Testis (tissue), 3 donors: Measurements from ENCODE around the gene POLDIP2. TPM values are rescaled to one million over a fixed set of nuclear protein-coding genes. Genes with fewer than 3 reads are reported as not detected.

Experiments
- DNase-seq: peaks from one replicate; pipeline ENCODE4 v3.0.0-alpha.2; 2019
- H3K27ac ChIP-seq, 2 donors: fragments of 200-600 bp; sonication (generic); one replicate each; pipeline ENCODE4 v1.5.1; 2019
- H3K27me3 ChIP-seq: fragments of 200-600 bp; sonication (generic); one replicate; pipeline ENCODE4 v1.5.1; 2019
- H3K36me3 ChIP-seq: fragments of 200-600 bp; sonication (generic); one replicate; pipeline ENCODE4 v1.5.1; 2017; ENCODE audit warnings: low read depth; ENCODE audit errors: missing control alignments
- H3K4me1 ChIP-seq: fragments of 200-600 bp; sonication (generic); one replicate; pipeline ENCODE4 v1.5.1; 2019
- H3K4me3 ChIP-seq, 2 donors: fragments of 200-600 bp; sonication (generic); one replicate each; pipeline ENCODE4 v1.5.1; 2017 to 2019
- H3K9me3 ChIP-seq: fragments of 200-600 bp; sonication (generic); one replicate; pipeline ENCODE4 v1.5.1; 2017
- CTCF ChIP-seq, 3 experiments: fragments of 450-650 bp in 2 of 3; fragments of 200-600 bp in 1 of 3; sonication (generic) in 1 of 3; IDR thresholded peaks; one replicate each; pipeline ENCODE4 v1.5.1; 2016 to 2019; ENCODE audit warnings: antibody characterized with exemption in 3 of 3, mild to moderate bottlenecking in 2 of 3, moderate library complexity in 1 of 3
- POLR2A ChIP-seq: fragments of 450-650 bp; IDR thresholded peaks from one replicate; pipeline ENCODE4 v1.6.1; 2017; ENCODE audit warnings: antibody characterized with exemption, mild to moderate bottlenecking, moderate library complexity
- WGBS, 2 donors: methylation state at CpG; one replicate each; pipeline ENCODE4 v1.1.5; 2018; 5-methylcytosine and 5-hydroxymethylcytosine counted together
- intact Hi-C: fragments of 100-400 bp; cut with DNase I; formaldehyde crosslinking; loops from one replicate; pipeline ENCODE4 v1.15.1; 2023; ENCODE audit warnings: low total_unique reads
- microRNA-seq, 2 donors: library from miRNA; unstranded; fragments of <30 nt; microRNA quantifications; one replicate each; pipeline ENCODE4, GENCODE V29; 2016; ENCODE audit warnings: borderline number of aligned reads in 2 of 2, borderline replicate concordance in 1 of 2
- polyA plus RNA-seq: library from polyadenylated mRNA; stranded (reverse); fragments of 350-450 nt; fragmentation: Illumina TruSeq; extraction: RNeasy Lipid Tissue Mini Kit (QIAGEN cat#74804); gene quantifications from one replicate; pipeline ENCODE4 v1.2.3, GENCODE V29; 2014; ENCODE audit warnings: low read depth, low replicate concordance; ENCODE audit not compliant: insufficient read depth
- total RNA-seq, 2 donors: library from RNA; depleted of rRNA; stranded (reverse); fragments of >200 nt; gene quantifications; one replicate each; pipeline ENCODE4 v1.2.3, GENCODE V29; 2016

The POLDIP2 gene
- total and polyA plus RNA-seq, 3 donors from 2014 or later = 139 to 154 (median 143) TPM

GRCh38 chr17:28306954-28307401, 50.3 kb downstream of the POLDIP2 start:
- no peaks in the 10 kb centered on the region for H3K27me3 ChIP-seq
- no peak for TF ChIP-seq CTCF (IDR thresholded peaks at IDR 0.05)
- TF ChIP-seq POLR2A = no peak
- no peaks in the 10 kb centered on the region for H3K9me3 ChIP-seq
- H3K27ac ChIP-seq = peak overlapping the region in 1 of 2 donors; percentile 73
- 35 to 54% methylated on average over 15 to 38 of the region's 38 CpGs for WGBS, 2 donors
- DNase-seq = peak; percentile 43
- intact Hi-C loops = no loop called here
- H3K36me3 ChIP-seq = no peaks in the 10 kb centered on the region
- H3K4me1 ChIP-seq = no peaks in the 10 kb centered on the region
- peak overlapping the region; percentile 9 to 59 for H3K4me3 ChIP-seq

GRCh38 chr17:28298449-28298848, 58.9 kb downstream of the POLDIP2 start:
- Histone ChIP-seq H3K36me3 (no peaks in the 10 kb centered on the region), H3K27ac (peak overlapping the region in 1 of 2 donors; percentile 64), H3K4me1 (peaks cover 10% of the 10 kb centered on the region), H3K4me3 (no peak overlapping the region), H3K9me3 (no peaks in the 10 kb centered on the region), H3K27me3 (no peaks in the 10 kb centered on the region)
- no peak for TF ChIP-seq POLR2A
- TF ChIP-seq CTCF (IDR thresholded peaks at IDR 0.05) = no peak
- peak; percentile 87 for DNase-seq
- intact Hi-C loops = no loop called here
- WGBS, 2 donors = 34 to 41% methylated on average over 3 of the region's 3 CpGs

Small RNA genes lying within 50 kb of the gene (microRNA-seq; reads per million reads assigned to microRNA genes)
- 1.4 to 2.1 reads per million in 2 donors for gene MIR4723

Other genes starting within 250 kb of the POLDIP2 start
- 100 to 1,000 TPM; 118 to 139 TPM for gene TMEM97, start 38.3 kb downstream of the POLDIP2 start, total RNA-seq
- 108 TPM for gene TMEM97, start 38.3 kb downstream of the POLDIP2 start, polyA plus RNA-seq
- gene IFT20, start 22.1 kb downstream of the POLDIP2 start, total RNA-seq = 10 to 100 TPM; 79.8 to 94.8 TPM
- gene IFT20, start 22.1 kb downstream of the POLDIP2 start, polyA plus RNA-seq = 104 TPM
- 10 to 100 TPM; 42.9 to 65.7 TPM for gene TNFAIP1, start 21.8 kb downstream of the POLDIP2 start, total RNA-seq
- 41.8 TPM for gene TNFAIP1, start 21.8 kb downstream of the POLDIP2 start, polyA plus RNA-seq
- not detected for gene SEBOX, start 7.7 kb upstream of the POLDIP2 start, total RNA-seq
- not detected for gene SEBOX, start 7.7 kb upstream of the POLDIP2 start, polyA plus RNA-seq
- 10 to 100 TPM in 1 of 2 donors, 1 to 10 TPM in 1; 9.7 to 57.9 TPM for gene VTN, start 12.8 kb upstream of the POLDIP2 start, total RNA-seq
- 6.5 TPM for gene VTN, start 12.8 kb upstream of the POLDIP2 start, polyA plus RNA-seq
- gene SARM1, start 14.2 kb upstream of the POLDIP2 start, total RNA-seq = 10 to 100 TPM; 18.6 to 19.9 TPM
- gene SARM1, start 14.2 kb upstream of the POLDIP2 start, polyA plus RNA-seq = 6.6 TPM
- 10 to 100 TPM; 13.5 to 13.7 TPM for gene SLC46A1, start 48.7 kb upstream of the POLDIP2 start, total RNA-seq
- 7.5 TPM for gene SLC46A1, start 48.7 kb upstream of the POLDIP2 start, polyA plus RNA-seq
- gene SLC13A2, start 116.1 kb upstream of the POLDIP2 start, total RNA-seq = under 1 TPM; 0.79 to 0.93 TPM
- gene SLC13A2, start 116.1 kb upstream of the POLDIP2 start, polyA plus RNA-seq = 0.44 TPM
- under 1 TPM; 0.24 to 0.50 TPM for gene FOXN1, start 148.8 kb upstream of the POLDIP2 start, total RNA-seq
- 0.69 TPM for gene FOXN1, start 148.8 kb upstream of the POLDIP2 start, polyA plus RNA-seq
- 100 to 1,000 TPM; 175 to 180 TPM for gene UNC119, start 195.1 kb upstream of the POLDIP2 start, total RNA-seq
- 94.9 TPM for gene UNC119, start 195.1 kb upstream of the POLDIP2 start, polyA plus RNA-seq
- 100 to 1,000 TPM in 1 of 2 donors, 10 to 100 TPM in 1; 92.4 to 124 TPM for gene PIGS, start 214.0 kb upstream of the POLDIP2 start, total RNA-seq
- 57.7 TPM for gene PIGS, start 214.0 kb upstream of the POLDIP2 start, polyA plus RNA-seq
- gene ALDOC, start 219.4 kb upstream of the POLDIP2 start, total RNA-seq = 10 to 100 TPM; 30.7 to 65.8 TPM
- gene ALDOC, start 219.4 kb upstream of the POLDIP2 start, polyA plus RNA-seq = 29.2 TPM
- gene SPAG5, start 241.5 kb upstream of the POLDIP2 start, total RNA-seq = 100 to 1,000 TPM in 1 of 2 donors, 10 to 100 TPM in 1; 79.4 to 116 TPM
- gene SPAG5, start 241.5 kb upstream of the POLDIP2 start, polyA plus RNA-seq = 232 TPM